Measurements from ENCODE around the gene PSMD1. TPM values are rescaled to one million over a fixed set of nuclear protein-coding genes. Genes with fewer than 3 reads are reported as not detected.

Gene PSMD1
- polyA plus RNA-seq, 1 donor (not counting 4 experiments of a cell fraction or from before 2014, with no cell fraction given), result 262 TPM

DNA sequence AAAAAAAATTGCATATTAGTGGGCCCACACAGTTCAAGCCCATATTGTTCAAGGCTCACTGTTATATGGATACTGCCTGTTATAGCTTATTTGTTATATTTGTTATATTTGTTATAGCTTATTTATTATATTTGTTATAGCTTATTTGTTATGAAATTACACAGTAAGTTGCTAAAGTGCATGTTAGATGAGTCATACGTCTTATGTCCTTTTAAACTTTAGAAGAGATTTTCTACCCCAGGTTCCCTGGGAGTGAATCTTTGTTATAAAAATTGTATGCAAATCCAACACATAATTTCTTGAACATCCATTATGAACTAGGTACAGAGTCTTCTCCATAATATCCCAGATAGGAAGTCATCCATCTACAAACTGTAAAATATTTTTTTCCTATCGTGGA lies 46.1 kb downstream of the PSMD1 start:
- peaks cover 3 to 9% of the 10 kb centered on the region in 2 experiments for H3K36me3 ChIP-seq (ENCODE audit: control insufficient read depth in 2 of 2, extremely low read depth in 1 of 2, insufficient read depth in 2 of 2, low read length in 2 of 2)

DNA sequence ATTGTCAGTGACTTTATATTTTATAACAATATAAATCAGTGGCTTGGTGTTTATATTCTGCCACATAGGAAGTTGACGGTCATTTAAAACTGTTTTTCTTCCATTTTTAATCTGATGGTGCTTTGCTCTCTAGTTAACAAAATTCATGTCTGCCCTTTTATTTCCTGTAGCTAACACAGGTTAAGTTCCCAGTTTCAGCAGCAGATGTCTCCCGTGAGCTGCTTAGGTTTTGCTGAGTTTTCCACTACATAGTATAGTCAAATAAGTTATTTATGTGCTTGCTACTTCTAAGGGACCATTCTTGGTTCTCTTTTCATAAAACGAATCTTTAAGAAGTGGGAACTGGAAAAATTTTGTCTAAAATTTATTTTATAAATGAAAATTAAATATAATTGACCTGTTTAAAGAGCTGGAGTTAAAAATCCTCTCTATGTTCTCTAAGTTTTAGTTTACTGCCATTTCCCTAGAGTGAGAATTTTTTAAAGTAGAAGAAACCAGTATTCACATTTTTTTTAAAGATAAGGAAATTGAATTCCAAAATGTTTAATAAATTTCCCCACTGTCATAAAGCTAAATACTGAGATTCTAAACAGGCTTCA lies 47.5 kb downstream of the PSMD1 start:
- Histone ChIP-seq H3K4me3 (ENCODE audit: control insufficient read depth in 2 of 3, extremely low read depth in 1 of 3, insufficient read depth in 2 of 3, low read depth in 1 of 3, low read length in 3 of 3) (no peak overlapping the region), H3K9ac (ENCODE audit: control insufficient read depth, extremely low read depth, insufficient read depth, low read length) (no peak overlapping the region), H3K79me2 (ENCODE audit: control insufficient read depth, insufficient read depth, low read length) (peaks cover 10% of the 10 kb centered on the region), H4K20me1 (ENCODE audit: control insufficient read depth, extremely low read depth, insufficient read depth, low read length) (peaks cover 2% of the 10 kb centered on the region), H3K36me3 (ENCODE audit: control insufficient read depth in 2 of 2, extremely low read depth in 1 of 2, insufficient read depth in 2 of 2, low read length in 2 of 2) (peaks cover 6 to 7% of the 10 kb centered on the region in 2 experiments), H3K9me3 (ENCODE audit: control insufficient read depth, low read depth, low read length) (no peaks in the 10 kb centered on the region), H3K4me2 (ENCODE audit: control insufficient read depth, extremely low read depth, insufficient read depth, low read depth, low read length) (no peak overlapping the region), H3K27me3 (ENCODE audit: control insufficient read depth, extremely low read depth, insufficient read depth, low read length) (no peaks in the 10 kb centered on the region), H2AFZ (ENCODE audit: control insufficient read depth, low read length) (no peak overlapping the region), H3K27ac (ENCODE audit: control insufficient read depth, insufficient read depth, low read length) (no peak overlapping the region), H3K9me1 (ENCODE audit: control insufficient read depth, extremely low read depth, insufficient read depth, low read length) (no peaks in the 10 kb centered on the region), H3K4me1 (ENCODE audit: control insufficient read depth, extremely low read depth, insufficient read depth, low read length) (no peaks in the 10 kb centered on the region)
- TF ChIP-seq EZH2 (IDR thresholded peaks at IDR 0.05; ENCODE audit: low read length), result no peak
- TF ChIP-seq, protein P1, sequence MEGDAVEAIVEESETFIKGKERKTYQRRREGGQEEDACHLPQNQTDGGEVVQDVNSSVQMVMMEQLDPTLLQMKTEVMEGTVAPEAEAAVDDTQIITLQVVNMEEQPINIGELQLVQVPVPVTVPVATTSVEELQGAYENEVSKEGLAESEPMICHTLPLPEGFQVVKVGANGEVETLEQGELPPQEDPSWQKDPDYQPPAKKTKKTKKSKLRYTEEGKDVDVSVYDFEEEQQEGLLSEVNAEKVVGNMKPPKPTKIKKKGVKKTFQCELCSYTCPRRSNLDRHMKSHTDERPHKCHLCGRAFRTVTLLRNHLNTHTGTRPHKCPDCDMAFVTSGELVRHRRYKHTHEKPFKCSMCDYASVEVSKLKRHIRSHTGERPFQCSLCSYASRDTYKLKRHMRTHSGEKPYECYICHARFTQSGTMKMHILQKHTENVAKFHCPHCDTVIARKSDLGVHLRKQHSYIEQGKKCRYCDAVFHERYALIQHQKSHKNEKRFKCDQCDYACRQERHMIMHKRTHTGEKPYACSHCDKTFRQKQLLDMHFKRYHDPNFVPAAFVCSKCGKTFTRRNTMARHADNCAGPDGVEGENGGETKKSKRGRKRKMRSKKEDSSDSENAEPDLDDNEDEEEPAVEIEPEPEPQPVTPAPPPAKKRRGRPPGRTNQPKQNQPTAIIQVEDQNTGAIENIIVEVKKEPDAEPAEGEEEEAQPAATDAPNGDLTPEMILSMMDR (optimal IDR thresholded peaks at IDR 0.05 in 1 of 3, IDR thresholded peaks at IDR 0.05 in 1 of 3, conservative IDR thresholded peaks at IDR 0.05 in 1 of 3; ENCODE audit: extremely low read depth in 1 of 3, insufficient read depth in 2 of 3, low read length in 3 of 3), result peak; percentile 49 to 72 (median 69)
- DNase-seq (ENCODE audit: low read depth, low spot score) (no peak), FAIRE-seq (peak; percentile 63)
- dilution Hi-C loops (cut with MboI; ENCODE audit: extremely low pct_ligation_motif_present, low sequenced_read_pairs), result no loop called here

More for the DNA sequence above, 46.1 kb downstream of the PSMD1 start:
- Histone ChIP-seq H3K79me2 (ENCODE audit: control insufficient read depth, insufficient read depth, low read length) (peaks cover 10% of the 10 kb centered on the region), H3K4me2 (ENCODE audit: control insufficient read depth, extremely low read depth, insufficient read depth, low read depth, low read length) (no peak overlapping the region), H3K9ac (ENCODE audit: control insufficient read depth, extremely low read depth, insufficient read depth, low read length) (no peak overlapping the region), H3K4me3 (ENCODE audit: control insufficient read depth in 2 of 3, extremely low read depth in 1 of 3, insufficient read depth in 2 of 3, low read depth in 1 of 3, low read length in 3 of 3) (no peak overlapping the region), H3K4me1 (ENCODE audit: control insufficient read depth, extremely low read depth, insufficient read depth, low read length) (no peaks in the 10 kb centered on the region), H3K27me3 (ENCODE audit: control insufficient read depth, extremely low read depth, insufficient read depth, low read length) (no peaks in the 10 kb centered on the region), H4K20me1 (ENCODE audit: control insufficient read depth, extremely low read depth, insufficient read depth, low read length) (peaks cover 2% of the 10 kb centered on the region), H3K27ac (ENCODE audit: control insufficient read depth, insufficient read depth, low read length) (no peak overlapping the region), H3K9me3 (ENCODE audit: control insufficient read depth, low read depth, low read length) (no peaks in the 10 kb centered on the region), H3K9me1 (ENCODE audit: control insufficient read depth, extremely low read depth, insufficient read depth, low read length) (no peaks in the 10 kb centered on the region), H2AFZ (ENCODE audit: control insufficient read depth, low read length) (no peak overlapping the region)
- TF ChIP-seq EZH2 (IDR thresholded peaks at IDR 0.05; ENCODE audit: low read length), result no peak
- TF ChIP-seq, protein P1 (optimal IDR thresholded peaks at IDR 0.05 in 1 of 3, IDR thresholded peaks at IDR 0.05 in 1 of 3, conservative IDR thresholded peaks at IDR 0.05 in 1 of 3; ENCODE audit: extremely low read depth in 1 of 3, insufficient read depth in 2 of 3, low read length in 3 of 3), result no peak
- DNase-seq (ENCODE audit: low read depth, low spot score), result no peak
- no peak for FAIRE-seq
- dilution Hi-C loops (cut with MboI; ENCODE audit: extremely low pct_ligation_motif_present, low sequenced_read_pairs), result no loop called here
